IPS-18c (cell line): ENCODE measurements around the gene GBP7.
"Not testable (repeated sequence)": the region's sequence is repeated elsewhere in the genome, so short reads cannot be mapped to it uniquely, and the experiment has no call there.

Experiments
- H3K4me3 ChIP-seq: 2 replicates; pipeline ENCODE4 v1.7.0; 2013; ENCODE audit warnings: low read depth, mild to moderate bottlenecking, low read length, moderate library complexity; ENCODE audit not compliant: insufficient read depth
- H3K9me3 ChIP-seq: one replicate; pipeline ENCODE4 v1.6.1; 2013; ENCODE audit warnings: mild to moderate bottlenecking, low read length, moderate library complexity; ENCODE audit not compliant: control insufficient read depth, insufficient read depth

Gene GBP7

DNA sequence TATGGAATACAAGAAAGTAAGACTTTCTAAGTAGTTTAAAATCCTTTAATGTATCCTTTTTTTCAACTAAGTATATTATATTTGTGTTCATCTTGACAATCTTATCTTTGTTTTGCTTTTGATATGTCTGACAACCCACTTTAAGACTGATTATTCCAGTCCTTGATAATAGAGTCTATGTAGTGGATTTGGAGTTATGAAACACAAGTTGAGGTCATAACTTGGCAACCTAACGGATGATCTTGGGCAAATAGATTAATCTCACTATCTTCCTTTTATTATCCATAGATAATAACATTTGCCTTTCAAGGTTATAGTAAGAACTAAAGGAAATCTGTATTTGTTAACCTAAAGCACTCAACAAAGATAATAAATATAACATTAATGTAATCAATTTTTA is 45.1 kb downstream of the GBP7 start:
- no peaks in the 10 kb centered on the region for H3K9me3 ChIP-seq
- no peak overlapping the region for H3K4me3 ChIP-seq

- Histone ChIP-seq H3K4me3 (no peak overlapping the region), H3K9me3 (no peaks in the 10 kb centered on the region)
These were observed 45.9 kb downstream of the GBP7 start for GRCh38 chr1:89129911-89130310.

DNA sequence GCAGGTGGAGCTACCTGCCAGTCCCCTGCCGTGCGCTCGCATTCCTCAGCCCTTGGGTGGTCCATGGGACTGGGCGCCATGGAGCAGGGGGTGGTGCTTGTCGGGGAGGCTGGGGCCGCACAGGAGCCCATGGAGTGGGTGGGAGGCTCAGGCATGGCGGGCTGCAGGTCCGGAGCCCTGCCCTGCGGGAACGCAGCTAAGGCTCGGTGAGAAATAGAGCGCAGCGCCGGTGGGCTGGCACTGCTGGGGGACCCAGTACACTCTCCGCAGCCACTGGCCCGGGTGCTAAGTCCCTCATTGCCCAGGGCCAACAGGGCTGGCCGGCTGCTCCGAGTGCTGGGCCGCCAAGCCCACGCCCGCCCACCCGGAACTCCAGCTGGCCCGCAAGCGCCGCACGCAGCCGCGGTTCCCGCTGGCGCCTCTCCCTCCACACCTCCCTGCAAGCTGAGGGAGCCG is 47.8 kb downstream of the GBP7 start:
- not testable (repeated sequence) for H3K4me3 ChIP-seq, H3K9me3 ChIP-seq

GRCh38 chr1:89126602-89127565 is 48.9 kb downstream of the GBP7 start:
- H3K4me3 ChIP-seq, H3K9me3 ChIP-seq: not testable (repeated sequence)

DNA sequence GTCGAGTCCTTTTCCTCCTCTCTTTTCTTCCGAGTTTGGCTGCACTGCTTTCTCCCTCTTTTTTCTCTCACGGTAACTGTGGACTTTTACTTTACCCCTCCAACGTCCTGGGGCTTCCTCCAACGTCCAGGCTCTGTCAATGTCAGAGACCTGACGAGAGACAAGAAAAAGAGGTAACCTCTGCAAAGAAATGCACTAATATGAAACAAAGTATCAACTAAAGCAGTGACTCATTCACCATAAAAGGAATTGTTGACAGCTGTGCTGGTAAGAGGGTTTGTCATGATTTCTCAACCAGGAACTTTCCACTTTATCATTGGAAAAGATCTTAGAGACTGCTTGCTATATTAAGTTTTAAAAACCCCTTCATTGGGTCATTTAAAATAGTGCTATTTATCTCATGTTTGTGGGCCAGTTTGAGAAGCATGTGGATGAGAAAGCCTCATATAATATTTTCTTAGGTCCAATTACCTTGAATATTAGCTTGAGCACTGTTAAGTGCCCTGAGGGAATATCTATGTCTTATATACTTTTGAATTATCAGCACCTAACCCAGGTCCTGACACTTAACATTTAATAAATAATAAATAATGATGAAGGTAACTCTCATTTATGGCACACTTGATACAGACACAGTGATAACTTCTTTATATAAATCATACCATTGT is 49.8 kb downstream of the GBP7 start, which contains the start of gene GBP2:
TSS of gene GBP2 (minus strand) at position 202 of the 668 bp plus-strand sequence. CDS start 4,148 bp downstream, outside the sequence.
- H3K4me3 ChIP-seq = no peak within 1 kb of the TSS
- H3K9me3 ChIP-seq = no peaks in the 10 kb centered on the region

DNA sequence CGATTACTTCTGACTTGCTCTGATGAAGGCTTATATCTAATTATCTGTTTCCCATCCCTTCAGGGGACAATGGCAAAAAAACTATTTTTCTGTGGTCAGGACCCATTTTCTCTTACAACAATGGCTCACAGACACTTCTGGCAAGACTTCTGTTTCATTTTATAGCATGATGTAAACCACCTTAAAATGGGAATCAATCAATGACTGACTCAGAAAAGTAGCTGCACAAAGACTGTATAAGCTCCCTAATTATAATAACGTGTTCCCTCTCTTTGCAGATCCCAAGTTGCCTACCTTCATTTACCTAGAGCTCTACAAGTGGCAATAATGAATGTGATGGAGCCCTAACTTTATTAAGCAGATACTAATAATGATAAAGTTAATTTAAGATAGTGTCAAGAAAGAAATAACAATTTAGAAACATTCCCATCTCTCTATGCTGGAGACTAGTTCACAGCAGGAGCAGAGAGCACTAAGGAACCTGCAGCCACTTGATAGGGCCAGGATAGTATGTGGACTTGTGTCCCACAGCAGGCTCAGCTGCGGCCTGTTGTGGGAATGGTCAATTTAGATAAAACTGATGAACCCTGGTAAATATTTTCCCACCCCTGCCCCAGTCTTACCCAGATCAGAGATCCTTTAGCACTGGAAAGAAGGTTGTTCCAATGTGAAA is 50.4 kb downstream of the GBP7 start:
- Histone ChIP-seq H3K4me3 (no peak overlapping the region), H3K9me3 (no peaks in the 10 kb centered on the region)

DNA sequence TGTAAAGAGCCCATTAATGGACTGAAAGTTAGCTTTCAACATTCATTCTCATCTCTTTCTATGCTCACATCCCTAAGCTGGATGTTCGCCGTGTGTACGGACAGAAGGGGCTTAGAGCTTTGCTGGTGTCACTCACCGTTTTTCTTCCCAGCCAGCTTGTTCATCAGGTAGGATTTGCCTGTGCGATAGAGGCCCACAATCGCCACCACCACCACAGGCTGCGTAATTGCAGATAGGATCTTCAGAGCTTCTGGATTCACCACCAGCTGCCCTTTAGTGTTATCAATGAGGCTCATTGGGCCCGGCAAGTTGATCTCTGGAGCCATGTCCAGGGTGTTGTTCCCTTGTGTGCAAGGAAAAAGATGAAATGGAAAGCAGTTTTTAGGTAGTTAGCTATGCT is 54.2 kb downstream of the GBP7 start:
- no peaks in the 10 kb centered on the region for H3K9me3 ChIP-seq
- H3K4me3 ChIP-seq = no peak overlapping the region

GRCh38 chr1:89114662-89115061 is 61.1 kb downstream of the GBP7 start:
- Histone ChIP-seq H3K4me3 (no peak overlapping the region), H3K9me3 (no peaks in the 10 kb centered on the region)

- Histone ChIP-seq H3K9me3 (no peaks in the 10 kb centered on the region), H3K4me3 (no peak overlapping the region)
These were observed 62.8 kb downstream of the GBP7 start for GRCh38 chr1:89112871-89113613.

DNA sequence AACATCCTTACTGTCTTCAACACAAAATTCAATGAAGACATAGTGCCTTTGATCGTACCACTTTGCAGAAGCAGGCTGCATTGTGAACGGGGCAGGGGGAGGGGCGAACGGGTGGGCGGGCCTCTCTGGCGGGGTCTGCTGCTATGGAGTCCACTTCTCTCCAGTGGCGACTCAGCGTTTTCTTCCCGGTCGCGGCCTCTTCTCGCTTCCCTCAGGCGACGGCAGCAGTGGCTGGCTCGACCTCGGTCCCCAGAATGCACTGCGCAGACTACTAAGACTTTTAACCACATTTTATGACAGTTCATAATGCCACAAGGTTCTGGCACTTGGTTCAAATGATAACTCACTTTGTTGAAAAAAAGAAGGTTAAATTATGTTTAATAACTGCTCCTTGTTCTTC is 71.1 kb downstream of the GBP7 start:
- H3K9me3 ChIP-seq = no peaks in the 10 kb centered on the region

GRCh38 chr1:89104147-89104546 is 71.7 kb downstream of the GBP7 start:
- H3K9me3 ChIP-seq = no peaks in the 10 kb centered on the region

More for the DNA sequence above, 71.1 kb downstream of the GBP7 start:
- no peak overlapping the region for H3K4me3 ChIP-seq

DNA sequence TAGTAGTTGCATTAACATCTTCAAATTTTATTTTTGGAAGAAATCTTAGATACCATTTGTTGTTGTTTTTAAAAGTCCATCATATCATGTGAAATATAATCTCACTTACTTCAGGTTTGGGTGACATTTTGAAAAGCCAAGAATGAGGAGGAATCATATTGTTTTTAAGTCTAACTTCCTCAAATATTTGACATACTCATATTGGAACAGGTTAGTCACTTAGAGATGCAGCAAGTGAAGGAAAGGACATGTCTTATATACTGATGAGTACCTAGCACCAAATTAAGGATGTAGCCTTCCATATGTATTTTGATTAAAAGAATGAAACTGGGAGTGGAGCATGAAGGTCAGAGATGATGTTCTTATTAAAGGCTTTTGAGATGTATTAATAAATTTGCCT is 73.8 kb downstream of the GBP7 start:
- Histone ChIP-seq H3K9me3 (no peaks in the 10 kb centered on the region), H3K4me3 (no peak overlapping the region)

More at GRCh38 chr1:89104147-89104546, 71.7 kb downstream of the GBP7 start:
- no peak overlapping the region for H3K4me3 ChIP-seq

- peaks cover 3% of the 10 kb centered on the region for H3K9me3 ChIP-seq
- H3K4me3 ChIP-seq = no peak overlapping the region
These were observed 75.4 kb downstream of the GBP7 start for GRCh38 chr1:89100412-89100811.

GRCh38 chr1:89098857-89099256 is 76.9 kb downstream of the GBP7 start:
- H3K4me3 ChIP-seq = no peak overlapping the region
- H3K9me3 ChIP-seq = peaks cover 3% of the 10 kb centered on the region

DNA sequence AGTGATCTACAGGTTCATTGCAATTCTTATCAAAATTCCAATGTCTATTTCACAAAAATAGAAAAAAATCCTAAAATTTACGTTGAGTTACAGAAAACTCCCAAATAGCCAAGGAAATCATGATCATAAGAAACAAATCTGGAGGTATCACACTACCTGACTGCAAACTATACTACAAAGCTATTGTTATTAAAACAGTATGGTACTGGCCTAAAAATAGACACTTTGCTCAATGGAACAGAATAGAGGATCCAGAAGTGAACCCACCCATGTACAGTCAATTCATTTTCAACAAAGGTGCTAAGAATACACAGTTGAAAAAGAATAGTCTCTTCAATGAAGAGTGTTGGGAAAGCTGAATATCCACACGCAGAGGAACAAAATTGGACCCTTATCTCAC is 80.1 kb downstream of the GBP7 start:
- H3K9me3 ChIP-seq = peaks cover 3% of the 10 kb centered on the region
- no peak overlapping the region for H3K4me3 ChIP-seq

DNA sequence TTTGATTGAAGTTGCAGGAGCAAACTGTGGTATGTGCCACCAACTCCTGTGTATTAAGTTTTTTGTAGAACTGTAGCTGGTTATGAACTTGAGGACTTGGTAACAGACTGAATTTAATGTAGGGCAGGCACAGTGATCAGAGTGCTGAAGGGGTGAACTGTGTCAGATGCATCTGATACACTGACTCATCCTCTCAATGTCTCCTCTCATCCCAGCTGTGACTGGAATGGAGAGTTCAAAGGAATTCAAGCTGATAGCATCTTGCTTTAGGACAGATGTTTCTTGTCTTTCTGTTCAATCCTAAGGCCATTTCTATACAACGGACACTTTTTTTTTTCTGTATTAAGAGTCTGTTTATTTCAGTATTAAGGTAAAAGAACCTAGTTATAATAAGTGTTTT is 85.8 kb downstream of the GBP7 start:
- H3K9me3 ChIP-seq = no peaks in the 10 kb centered on the region
- H3K4me3 ChIP-seq = no peak overlapping the region

- Histone ChIP-seq H3K4me3 (no peak overlapping the region), H3K9me3 (no peaks in the 10 kb centered on the region)
These were observed 87.2 kb downstream of the GBP7 start for GRCh38 chr1:89088572-89088971.
